DMS53 treated with DMSO at 0.1 percent for 48 hours (cell line): ENCODE measurements around the gene LRTM1.

Source experiments
- DNase-seq: peaks from one replicate; lab custom pipeline; 2025; ENCODE audit not compliant: unreplicated experiment; lab: John Stamatoyannopoulos, UW

LRTM1 gene

GRCh38 chr3:54928046-54928770 is at the start of gene LRTM1:
Gene LRTM1, minus strand, starts transcription at chr3:54928059. Its CDS starts 148 bp downstream, at chr3:54927911.
- no peak for DNase-seq

- DNase-seq: no peak
Observed at GRCh38 chr3:54977439-54977838, 49.6 kb upstream of the LRTM1 start.

- no peak for DNase-seq
Observed at GRCh38 chr3:54970895-54971294, 43.0 kb upstream of the LRTM1 start.

GRCh38 chr3:54969652-54970051 is 41.8 kb upstream of the LRTM1 start:
- DNase-seq: no peak

- DNase-seq: no peak
Observed at GRCh38 chr3:54968546-54969172, 40.8 kb upstream of the LRTM1 start.

- DNase-seq: no peak
Observed at GRCh38 chr3:54967731-54968161, 39.9 kb upstream of the LRTM1 start.

- no peak for DNase-seq
Observed at GRCh38 chr3:54966979-54967378, 39.1 kb upstream of the LRTM1 start.

GRCh38 chr3:54965746-54966145 is 37.9 kb upstream of the LRTM1 start:
- DNase-seq: no peak

- no peak for DNase-seq
Observed at GRCh38 chr3:54964081-54964480, 36.2 kb upstream of the LRTM1 start.

GRCh38 chr3:54963641-54964040 is 35.8 kb upstream of the LRTM1 start:
- DNase-seq: no peak

GRCh38 chr3:54962200-54962599 is 34.3 kb upstream of the LRTM1 start:
- no peak for DNase-seq

- no peak for DNase-seq
Observed at GRCh38 chr3:54960701-54961100, 32.8 kb upstream of the LRTM1 start.

GRCh38 chr3:54960082-54960481 is 32.2 kb upstream of the LRTM1 start:
- no peak for DNase-seq

GRCh38 chr3:54957711-54958110 is 29.9 kb upstream of the LRTM1 start:
- DNase-seq: no peak

GRCh38 chr3:54955941-54956340 is 28.1 kb upstream of the LRTM1 start:
- no peak for DNase-seq

GRCh38 chr3:54955496-54955895 is 27.6 kb upstream of the LRTM1 start:
- no peak for DNase-seq

GRCh38 chr3:54954521-54954920 is 26.7 kb upstream of the LRTM1 start:
- no peak for DNase-seq

GRCh38 chr3:54954022-54954421 is 26.2 kb upstream of the LRTM1 start:
- no peak for DNase-seq

- DNase-seq: no peak
Observed at GRCh38 chr3:54951405-54951804, 23.5 kb upstream of the LRTM1 start.

- no peak for DNase-seq
Observed at GRCh38 chr3:54950391-54951003, 22.6 kb upstream of the LRTM1 start.

- DNase-seq: no peak
Observed at GRCh38 chr3:54949491-54950044, 21.7 kb upstream of the LRTM1 start.
